ENCODE measurements around the gene MBOAT2. TPM values are rescaled to one million over a fixed set of nuclear protein-coding genes. Genes with fewer than 3 reads are reported as not detected.

MBOAT2 gene
- total RNA-seq, 4 donors from 2014 or later = 20.0 to 83.0 (median 30.3) TPM

- TF ChIP-seq POLR2A (IDR thresholded peaks at IDR 0.05) (no peak), CTCF (IDR thresholded peaks at IDR 0.05) (no peak)
- no peak for DNase-seq
- no peaks in the 10 kb centered on the region for H3K4me1 ChIP-seq
- intact Hi-C loops (cut with DNase I; ENCODE audit: low total_unique reads) = no loop called here
- no peaks in the 10 kb centered on the region for H3K36me3 ChIP-seq
- H3K4me3 ChIP-seq = no peak overlapping the region
- H3K27me3 ChIP-seq = no peaks in the 10 kb centered on the region
- H3K27ac ChIP-seq = no peak overlapping the region
- no peaks in the 10 kb centered on the region for H3K9me3 ChIP-seq
Observed at GRCh38 chr2:9030841-9031240, 27.4 kb upstream of the MBOAT2 start.

GRCh38 chr2:9030190-9030589, 26.7 kb upstream of the MBOAT2 start:
- H3K4me1 ChIP-seq = no peaks in the 10 kb centered on the region
- H3K9me3 ChIP-seq = no peaks in the 10 kb centered on the region
- H3K27me3 ChIP-seq = no peaks in the 10 kb centered on the region
- no peak for DNase-seq
- intact Hi-C loops (cut with DNase I; ENCODE audit: low total_unique reads) = no loop called here
- no peak overlapping the region for H3K4me3 ChIP-seq
- H3K27ac ChIP-seq = no peak overlapping the region
- no peaks in the 10 kb centered on the region for H3K36me3 ChIP-seq
- no peak for TF ChIP-seq CTCF (IDR thresholded peaks at IDR 0.05)
- TF ChIP-seq POLR2A (IDR thresholded peaks at IDR 0.05) = no peak

GRCh38 chr2:9029721-9030120, 26.2 kb upstream of the MBOAT2 start:
- TF ChIP-seq CTCF (IDR thresholded peaks at IDR 0.05) (no peak), POLR2A (IDR thresholded peaks at IDR 0.05) (no peak)

GRCh38 chr2:9027884-9028283, 24.4 kb upstream of the MBOAT2 start:
- H3K27ac ChIP-seq = no peak overlapping the region
- no peak for DNase-seq

More at GRCh38 chr2:9029721-9030120, 26.2 kb upstream of the MBOAT2 start:
- Histone ChIP-seq H3K27me3 (no peaks in the 10 kb centered on the region), H3K36me3 (no peaks in the 10 kb centered on the region), H3K4me3 (no peak overlapping the region), H3K27ac (no peak overlapping the region), H3K4me1 (no peaks in the 10 kb centered on the region), H3K9me3 (no peaks in the 10 kb centered on the region)
- DNase-seq = no peak
- intact Hi-C loops (cut with DNase I; ENCODE audit: low total_unique reads) = no loop called here

GRCh38 chr2:9025746-9026145, 22.3 kb upstream of the MBOAT2 start:
- H3K9me3 ChIP-seq = no peaks in the 10 kb centered on the region
- TF ChIP-seq POLR2A (IDR thresholded peaks at IDR 0.05) = no peak
- TF ChIP-seq CTCF (IDR thresholded peaks at IDR 0.05) = no peak
- H3K4me3 ChIP-seq = no peak overlapping the region
- DNase-seq = no peak
- no peaks in the 10 kb centered on the region for H3K27me3 ChIP-seq
- no peak overlapping the region for H3K27ac ChIP-seq
- H3K4me1 ChIP-seq = no peaks in the 10 kb centered on the region
- no peaks in the 10 kb centered on the region for H3K36me3 ChIP-seq
- intact Hi-C loops (cut with DNase I; ENCODE audit: low total_unique reads) = no loop called here

More at GRCh38 chr2:9027884-9028283, 24.4 kb upstream of the MBOAT2 start:
- Histone ChIP-seq H3K4me3 (no peak overlapping the region), H3K36me3 (no peaks in the 10 kb centered on the region), H3K27me3 (no peaks in the 10 kb centered on the region), H3K4me1 (no peaks in the 10 kb centered on the region), H3K9me3 (no peaks in the 10 kb centered on the region)
- intact Hi-C loops (cut with DNase I; ENCODE audit: low total_unique reads) = no loop called here
- TF ChIP-seq CTCF (IDR thresholded peaks at IDR 0.05) (no peak), POLR2A (IDR thresholded peaks at IDR 0.05) (no peak)
